HCT116 (cell line): ENCODE results near the gene TM7SF3. TPM values are rescaled to one million over a fixed set of nuclear protein-coding genes. Genes with fewer than 3 reads are reported as not detected.

ENCODE experiments used
- ATAC-seq: fragments of 200-7000 bp; cut with Tn5 transposase; 2 replicates; pipeline ENCODE4 v1.9.1; 2020; ENCODE audit warnings: mild to moderate bottlenecking, moderate library complexity
- BruUV-seq: library from RNA; stranded (reverse); fragments of 400-500 nt; replicated peaks from 2 replicates; lab custom pipeline; 2021; lab: Mats Ljungman, UMichigan
- CTCF ChIA-PET: fragments of 300-600 bp; sonication (Branson Sonifier 250); formaldehyde crosslinking; loops from one replicate; lab custom pipeline; 2021; ENCODE audit warnings: antibody characterized with exemption; lab: Charles Lee
- POLR2A ChIA-PET: fragments of 300-600, 350-600 bp; sonication (Branson Sonifier 250); formaldehyde crosslinking; loops from one replicate; lab custom pipeline; 2021; ENCODE audit warnings: antibody characterized with exemption; lab: Charles Lee
- RAD21 ChIA-PET, 2 experiments: fragments of 300-600 bp; sonication (Branson Sonifier 250); formaldehyde crosslinking; loops; one replicate each; lab custom pipeline; 2023; ENCODE audit warnings: low total read pairs in 2 of 2; ENCODE audit not compliant: uncharacterized antibody in 2 of 2, unreplicated experiment in 2 of 2, low non-redundant PET in 1 of 2; lab: Charles Lee
- DNase-seq: peaks from one replicate; pipeline ENCODE4 v3.0.0-alpha.2; 2010; ENCODE audit warnings: low read depth, low spot score
- H2AFZ ChIP-seq: fragments of 200-600 bp; shearing (Covaris generic), sonication (generic); 2 replicates; pipeline ENCODE4 v1.6.1; 2017; ENCODE audit warnings: low read depth, mixed run types, mixed read lengths, antibody characterized with exemption, low read length; ENCODE audit not compliant: poor library complexity, severe bottlenecking
- H3K27ac ChIP-seq: 2 replicates; pipeline ENCODE4 v1.5.1; 2012; ENCODE audit warnings: low read depth, low read length
- H3K27me3 ChIP-seq: fragments of 200-600 bp; sonication (generic); 2 replicates; pipeline ENCODE4 v1.6.1; 2016; ENCODE audit warnings: mixed run types, low read length, mixed read lengths; ENCODE audit not compliant: insufficient read depth
- H3K36me3 ChIP-seq, 2 experiments: fragments of 200-500 bp in 1 of 2; fragments of 200-600 bp in 1 of 2; sonication (Bioruptor generic) in 1 of 2; sonication (generic) in 1 of 2; 2 replicates each; pipeline versions ENCODE4 v1.5.1 to v1.6.1; 2014 to 2016; ENCODE audit warnings: low read length in 2 of 2, inconsistent platforms in 1 of 2, mixed read lengths in 1 of 2, mixed run types in 1 of 2; ENCODE audit not compliant: insufficient read depth in 2 of 2, control insufficient read depth in 1 of 2
- H3K4me1 ChIP-seq, 2 experiments: fragments of 200-600 bp in 1 of 2; sonication (generic) in 1 of 2; 2 replicates each; pipeline versions ENCODE4 v1.5.1 to v1.6.1; 2012 to 2017; ENCODE audit warnings: low read length in 2 of 2, inconsistent platforms in 1 of 2, mild to moderate bottlenecking in 1 of 2, mixed read lengths in 1 of 2, mixed run types in 1 of 2, moderate library complexity in 1 of 2; ENCODE audit not compliant: insufficient read depth in 2 of 2, control insufficient read depth in 1 of 2
- H3K4me2 ChIP-seq: fragments of 200-600 bp; sonication (generic); 2 replicates; pipeline ENCODE4 v1.6.1; 2017; ENCODE audit warnings: mixed run types, low read length, mixed read lengths
- H3K4me3 ChIP-seq, 2 experiments: fragments of 200-600 bp in 1 of 2; sonication (generic) in 1 of 2; replicated peaks in 1 of 2; 2 replicates each; pipeline ENCODE4 v1.5.1; 2011 to 2016; ENCODE audit warnings: low read length in 2 of 2, control low read depth in 1 of 2, low read depth in 1 of 2, mild to moderate bottlenecking in 1 of 2, mixed read lengths in 1 of 2, mixed run types in 1 of 2
- H3K79me2 ChIP-seq: fragments of 200-600 bp; sonication (generic); 2 replicates; pipeline ENCODE4 v1.6.1; 2017; ENCODE audit warnings: mild to moderate bottlenecking, mixed run types, low read length, moderate library complexity, mixed read lengths; ENCODE audit not compliant: insufficient read depth
- H3K9ac ChIP-seq: fragments of 200-600 bp; sonication (generic); 2 replicates; pipeline ENCODE4 v1.6.1; 2016; ENCODE audit warnings: low read length, mixed read lengths
- H3K9me2 ChIP-seq: fragments of 200-600 bp; sonication (generic), shearing (Covaris generic); 2 replicates; pipeline ENCODE4 v1.6.1; 2017; ENCODE audit warnings: mixed run types, mild to moderate bottlenecking, moderate library complexity; ENCODE audit not compliant: insufficient read depth
- H3K9me3 ChIP-seq, 2 experiments: fragments of 200-500 bp in 1 of 2; fragments of 200-600 bp in 1 of 2; sonication (Bioruptor generic) in 1 of 2; sonication (generic) in 1 of 2; 2 replicates each; pipeline ENCODE4 v1.6.1; 2014 to 2017; ENCODE audit warnings: low read length in 2 of 2, mixed read lengths in 2 of 2, inconsistent platforms in 1 of 2, low read depth in 1 of 2, mild to moderate bottlenecking in 1 of 2, mixed run types in 1 of 2, moderate library complexity in 1 of 2; ENCODE audit not compliant: control insufficient read depth in 1 of 2, insufficient read depth in 1 of 2
- H4K20me1 ChIP-seq: fragments of 200-600 bp; sonication (generic), shearing (Covaris generic); 2 replicates; pipeline ENCODE4 v1.6.1; 2017; ENCODE audit warnings: mixed run types, mild to moderate bottlenecking, moderate library complexity; ENCODE audit not compliant: insufficient read depth
- ATF3 ChIP-seq: IDR thresholded peaks from 2 replicates; pipeline ENCODE4 v1.6.1; 2012
- CBX3 ChIP-seq: IDR thresholded peaks from 2 replicates; pipeline ENCODE4 v1.6.1; 2012; ENCODE audit warnings: low read depth
- CEBPB ChIP-seq: IDR thresholded peaks from 2 replicates; pipeline ENCODE4 v1.6.1; 2012; ENCODE audit warnings: low read depth
- CTCF ChIP-seq, 3 experiments: fragments of 200-600 bp in 1 of 3; sonication (generic) in 1 of 3; IDR thresholded peaks in 2 of 3; conservative IDR thresholded peaks in 1 of 3; 2 replicates each; pipeline ENCODE4 v1.5.1; 2012 to 2017; ENCODE audit warnings: low read depth in 2 of 3, low read length in 2 of 3, antibody characterized with exemption in 1 of 3, borderline replicate concordance in 1 of 3, control low read depth in 1 of 3, mild to moderate bottlenecking in 1 of 3, mixed read lengths in 1 of 3, mixed run types in 1 of 3, moderate library complexity in 1 of 3; ENCODE audit not compliant: insufficient read depth in 1 of 3
- EGR1 ChIP-seq: IDR thresholded peaks from 2 replicates; pipeline ENCODE4 v1.6.1; 2012; ENCODE audit warnings: low read depth
- ELF1 ChIP-seq: IDR thresholded peaks from 2 replicates; pipeline ENCODE4 v1.6.1; 2012; ENCODE audit warnings: low read depth, borderline replicate concordance
- EZH2 ChIP-seq: fragments of 200-600 bp; sonication (generic); IDR thresholded peaks from 2 replicates; pipeline ENCODE4 v1.6.1; 2017; ENCODE audit warnings: antibody characterized with exemption, mixed run types
- EZH2phosphoT487 ChIP-seq: fragments of 200-600 bp; IDR thresholded peaks from 2 replicates; pipeline ENCODE4 v1.6.1; 2018; ENCODE audit warnings: antibody characterized with exemption, borderline replicate concordance
- FOSL1 ChIP-seq: IDR thresholded peaks from 2 replicates; pipeline ENCODE4 v1.6.1; 2012; ENCODE audit warnings: low read depth
- POLR2A ChIP-seq: IDR thresholded peaks from 2 replicates; pipeline ENCODE4 v1.7.0; 2011; ENCODE audit warnings: borderline replicate concordance; ENCODE audit not compliant: insufficient read depth, insufficient read length; ENCODE audit errors: extremely low read depth
- RAD21 ChIP-seq: IDR thresholded peaks from 2 replicates; pipeline ENCODE4 v1.6.1; 2012; ENCODE audit warnings: low read depth, mild to moderate bottlenecking
- REST ChIP-seq: IDR thresholded peaks from 2 replicates; pipeline ENCODE4 v1.6.1; 2012; ENCODE audit warnings: low read depth
- SIN3A ChIP-seq: IDR thresholded peaks from 2 replicates; pipeline ENCODE4 v1.6.1; 2012; ENCODE audit warnings: low read depth
- SP1 ChIP-seq: IDR thresholded peaks from 2 replicates; pipeline ENCODE4 v1.6.1; 2012; ENCODE audit warnings: low read depth
- SRF ChIP-seq: IDR thresholded peaks from 2 replicates; pipeline ENCODE4 v1.6.1; 2012; ENCODE audit warnings: low read depth
- ZNF274 ChIP-seq: fragments of 200-500 bp; sonication (Bioruptor generic); IDR thresholded peaks from 2 replicates; pipeline ENCODE4 v1.6.1; 2014; ENCODE audit warnings: mild to moderate bottlenecking, low read depth, low read length, inconsistent platforms
- intact Hi-C: fragments of 100-400 bp; cut with micrococcal nuclease; formaldehyde crosslinking; loops from 2 replicates; pipeline ENCODE4 v1.10.0; 2022
- total RNA-seq: library from RNA; stranded (reverse); gene quantifications from one replicate; pipeline ENCODE4 v1.2.1, GENCODE V29; 2021; ENCODE audit not compliant: unreplicated experiment
- TF ChIP-seq, protein P1 (sequence below): IDR thresholded peaks from 2 replicates; pipeline ENCODE4 v1.6.1; 2011; ENCODE audit warnings: mild to moderate bottlenecking, low read length, moderate library complexity; ENCODE audit not compliant: insufficient replicate concordance; ENCODE audit errors: extremely low read depth
- TF ChIP-seq, protein P2 (sequence below): IDR thresholded peaks from 2 replicates; pipeline ENCODE4 v1.6.1; 2012

The TM7SF3 gene
- total RNA-seq, 1 experiment from 2014 or later: 46.5 TPM

DNA sequence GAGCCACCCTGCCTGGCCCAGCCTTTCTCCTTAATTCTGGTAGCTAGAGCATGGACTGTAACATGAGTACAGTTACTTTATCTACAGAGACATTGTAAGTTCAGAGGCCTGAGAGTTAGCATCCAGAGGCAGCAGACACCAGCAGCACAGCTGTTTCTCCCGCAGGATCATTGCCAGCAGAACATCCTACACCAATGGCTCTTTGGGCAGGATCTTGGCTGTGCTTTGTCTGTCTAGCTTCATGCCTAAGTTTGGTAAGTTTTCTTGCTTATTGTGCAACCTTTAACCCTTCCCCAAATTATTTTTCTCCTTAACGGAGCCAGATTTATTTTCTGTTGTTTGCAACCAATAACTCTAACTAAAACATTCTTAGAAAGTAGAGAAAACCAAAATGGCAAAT is 46.6 kb upstream of the TM7SF3 start:
- Histone ChIP-seq H3K9me3 (no peaks in the 10 kb centered on the region), H3K4me3 (no peak overlapping the region), H2AFZ (no peak overlapping the region), H3K79me2 (no peaks in the 10 kb centered on the region), H3K4me2 (no peak overlapping the region), H3K4me1 (no peaks in the 10 kb centered on the region), H3K27me3 (no peaks in the 10 kb centered on the region), H4K20me1 (no peaks in the 10 kb centered on the region), H3K27ac (no peak overlapping the region), H3K9me2 (no peaks in the 10 kb centered on the region), H3K36me3 (no peaks in the 10 kb centered on the region), H3K9ac (no peak overlapping the region)
- ATAC-seq (no peak), DNase-seq (no peak)
- intact Hi-C loops: no loop called here
- POLR2A ChIA-PET: no interaction called here
- RAD21 ChIA-PET: no interaction called here
- CTCF ChIA-PET: no interaction called here
- no peak for TF ChIP-seq CEBPB
- TF ChIP-seq RAD21: no peak
- TF ChIP-seq SIN3A: no peak
- TF ChIP-seq SRF: no peak
- TF ChIP-seq CTCF (IDR thresholded peaks at IDR 0.05 in 2 of 3, conservative IDR thresholded peaks at IDR 0.05 in 1 of 3; ENCODE audit: borderline replicate concordance in 1 of 3, insufficient read depth in 1 of 3, low read depth in 2 of 3, low read length in 2 of 3): no peak
- TF ChIP-seq EZH2: no peak
- TF ChIP-seq EZH2phosphoT487: no peak
- TF ChIP-seq, protein P1, sequence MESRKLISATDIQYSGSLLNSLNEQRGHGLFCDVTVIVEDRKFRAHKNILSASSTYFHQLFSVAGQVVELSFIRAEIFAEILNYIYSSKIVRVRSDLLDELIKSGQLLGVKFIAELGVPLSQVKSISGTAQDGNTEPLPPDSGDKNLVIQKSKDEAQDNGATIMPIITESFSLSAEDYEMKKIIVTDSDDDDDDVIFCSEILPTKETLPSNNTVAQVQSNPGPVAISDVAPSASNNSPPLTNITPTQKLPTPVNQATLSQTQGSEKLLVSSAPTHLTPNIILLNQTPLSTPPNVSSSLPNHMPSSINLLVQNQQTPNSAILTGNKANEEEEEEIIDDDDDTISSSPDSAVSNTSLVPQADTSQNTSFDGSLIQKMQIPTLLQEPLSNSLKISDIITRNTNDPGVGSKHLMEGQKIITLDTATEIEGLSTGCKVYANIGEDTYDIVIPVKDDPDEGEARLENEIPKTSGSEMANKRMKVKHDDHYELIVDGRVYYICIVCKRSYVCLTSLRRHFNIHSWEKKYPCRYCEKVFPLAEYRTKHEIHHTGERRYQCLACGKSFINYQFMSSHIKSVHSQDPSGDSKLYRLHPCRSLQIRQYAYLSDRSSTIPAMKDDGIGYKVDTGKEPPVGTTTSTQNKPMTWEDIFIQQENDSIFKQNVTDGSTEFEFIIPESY: no peak
- TF ChIP-seq EGR1: no peak
- no peak for TF ChIP-seq FOSL1
- TF ChIP-seq ELF1: no peak
- TF ChIP-seq, protein P2, sequence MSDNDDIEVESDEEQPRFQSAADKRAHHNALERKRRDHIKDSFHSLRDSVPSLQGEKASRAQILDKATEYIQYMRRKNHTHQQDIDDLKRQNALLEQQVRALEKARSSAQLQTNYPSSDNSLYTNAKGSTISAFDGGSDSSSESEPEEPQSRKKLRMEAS: no peak
- TF ChIP-seq ZNF274: no peak
- TF ChIP-seq SP1: no peak
- no peak for TF ChIP-seq CBX3
- TF ChIP-seq REST: no peak
- TF ChIP-seq ATF3: no peak
- no peak for TF ChIP-seq POLR2A
- no TSS peak for BruUV-seq
